DMS153 treated with DMSO at 0.1 percent for 48 hours (cell line): ENCODE measurements around the gene TRAPPC14.

ENCODE experiments used
- DNase-seq: peaks from one replicate; lab custom pipeline; 2025; ENCODE audit not compliant: unreplicated experiment; lab: John Stamatoyannopoulos, UW

Gene TRAPPC14

DNA sequence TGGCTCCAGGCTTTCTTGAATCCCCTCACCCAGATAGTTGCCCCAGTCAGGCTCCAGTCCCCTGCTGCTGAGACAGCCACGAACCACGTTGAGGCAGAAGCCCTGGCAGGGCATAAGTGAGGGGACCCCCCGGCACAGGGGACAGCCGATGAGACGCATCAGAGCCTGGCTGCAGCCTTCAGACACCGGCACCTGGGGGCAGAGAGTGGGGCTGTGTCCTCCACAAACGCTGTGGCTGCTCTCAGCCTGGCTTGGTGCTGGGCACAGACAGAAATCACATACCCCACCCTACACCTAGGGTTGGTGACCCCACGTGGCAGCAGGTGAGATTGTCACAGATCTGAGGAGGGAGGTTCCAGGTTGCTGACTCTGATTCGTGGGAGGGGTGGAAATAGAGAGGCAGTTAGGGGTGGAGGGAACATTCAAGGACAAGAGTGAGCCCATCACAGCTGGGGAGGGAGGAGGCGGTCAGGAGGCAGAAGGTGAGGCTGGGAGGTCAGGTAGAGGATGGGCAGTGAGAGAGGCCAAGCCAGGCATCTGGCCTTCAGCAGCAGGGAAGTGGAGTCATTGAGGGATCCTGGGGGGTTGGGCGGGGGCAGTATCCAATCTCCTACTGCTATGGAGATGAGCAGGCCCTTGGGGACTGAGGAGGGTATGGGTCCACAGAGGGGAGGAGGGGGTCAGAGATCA lies 15.4 kb upstream of the TRAPPC14 start:
- DNase-seq = no peak

DNA sequence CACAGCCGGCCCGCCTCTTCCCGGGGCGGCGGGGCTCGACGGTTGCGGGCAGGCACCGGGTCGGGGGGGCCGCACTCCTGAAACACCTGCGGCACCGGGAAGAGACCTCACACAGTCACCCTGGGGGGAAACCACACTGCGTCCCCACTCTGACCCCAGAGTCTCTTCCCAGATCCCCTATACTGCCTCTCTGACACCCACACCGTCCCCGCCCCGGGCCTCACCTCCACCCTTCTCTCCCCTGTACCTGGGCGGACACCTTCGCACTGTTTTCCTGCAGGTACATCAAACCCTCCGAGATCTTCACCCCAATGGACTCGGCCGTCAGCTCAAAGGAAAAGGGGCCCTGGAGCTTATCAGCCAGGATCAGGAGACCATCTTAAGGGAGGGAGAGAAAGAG lies 13.3 kb upstream of the TRAPPC14 start:
- no peak for DNase-seq

DNA sequence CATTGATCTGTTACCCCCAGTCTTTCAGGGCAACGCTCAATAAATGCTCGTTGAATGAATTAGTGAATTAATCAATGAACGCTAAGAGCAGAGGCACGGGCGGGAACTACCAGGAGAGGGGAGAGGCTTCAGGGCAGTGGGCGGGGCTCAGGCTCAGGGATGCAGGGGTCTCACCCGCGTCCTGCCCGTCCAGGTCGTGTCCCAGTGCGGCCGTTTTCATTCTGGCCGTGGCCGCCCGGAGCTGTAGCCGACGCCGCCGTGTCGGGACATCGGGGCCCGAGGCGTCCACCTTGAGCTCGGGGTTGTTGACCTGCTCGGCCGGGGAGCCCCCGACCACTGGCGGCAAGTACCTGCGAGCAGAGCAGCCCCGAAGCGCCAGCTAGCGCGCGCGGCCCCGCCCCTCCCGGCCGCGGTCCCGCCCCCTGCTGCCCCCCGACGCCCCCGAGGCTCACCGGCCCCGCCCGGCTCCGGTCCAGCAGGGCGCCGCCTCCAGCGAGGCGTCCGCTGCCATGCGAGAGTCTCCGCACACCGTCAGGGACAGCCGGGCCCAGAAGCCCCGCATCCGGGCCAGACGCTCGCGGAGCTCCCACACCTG lies 12.7 kb upstream of the TRAPPC14 start:
- DNase-seq = no peak

DNA sequence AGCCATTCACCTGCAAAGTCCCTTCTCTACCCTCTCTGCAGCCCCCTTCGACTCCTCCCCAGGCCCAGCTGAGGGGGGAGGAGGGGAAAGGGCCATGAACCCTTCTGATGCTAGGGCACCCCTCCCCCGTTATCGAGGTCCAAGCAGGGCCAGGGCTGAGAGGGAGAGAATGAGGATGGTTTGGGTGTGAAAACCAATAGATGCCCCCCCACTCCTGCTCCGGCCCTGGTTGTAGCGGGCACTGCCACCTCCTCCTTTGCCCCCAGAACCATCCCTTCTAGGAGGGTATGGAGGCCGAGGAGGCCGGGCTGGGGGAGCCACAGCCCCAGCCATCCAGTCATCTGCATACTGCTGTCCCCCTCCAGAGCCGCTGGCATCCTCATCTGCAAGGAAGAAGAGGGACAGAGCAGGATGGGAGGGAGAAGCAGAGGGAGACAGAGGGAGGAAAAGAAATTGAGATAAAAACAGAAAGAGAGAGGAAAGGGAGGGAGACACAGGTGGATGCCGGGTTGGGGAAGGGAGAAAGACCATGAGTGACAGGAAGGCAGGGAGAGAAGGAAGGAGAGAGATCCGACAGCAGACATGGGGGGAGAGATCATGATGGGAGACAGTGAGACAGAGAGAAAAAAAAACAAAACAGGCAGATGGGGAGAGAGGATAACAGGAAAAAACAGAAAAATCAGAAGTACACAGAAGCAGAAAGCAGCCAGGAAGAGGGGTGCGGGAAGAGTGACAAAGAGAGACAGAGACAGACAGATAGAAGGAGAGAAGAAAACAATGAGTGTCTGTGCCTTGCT lies 11.8 kb upstream of the TRAPPC14 start:
- no peak for DNase-seq

DNA sequence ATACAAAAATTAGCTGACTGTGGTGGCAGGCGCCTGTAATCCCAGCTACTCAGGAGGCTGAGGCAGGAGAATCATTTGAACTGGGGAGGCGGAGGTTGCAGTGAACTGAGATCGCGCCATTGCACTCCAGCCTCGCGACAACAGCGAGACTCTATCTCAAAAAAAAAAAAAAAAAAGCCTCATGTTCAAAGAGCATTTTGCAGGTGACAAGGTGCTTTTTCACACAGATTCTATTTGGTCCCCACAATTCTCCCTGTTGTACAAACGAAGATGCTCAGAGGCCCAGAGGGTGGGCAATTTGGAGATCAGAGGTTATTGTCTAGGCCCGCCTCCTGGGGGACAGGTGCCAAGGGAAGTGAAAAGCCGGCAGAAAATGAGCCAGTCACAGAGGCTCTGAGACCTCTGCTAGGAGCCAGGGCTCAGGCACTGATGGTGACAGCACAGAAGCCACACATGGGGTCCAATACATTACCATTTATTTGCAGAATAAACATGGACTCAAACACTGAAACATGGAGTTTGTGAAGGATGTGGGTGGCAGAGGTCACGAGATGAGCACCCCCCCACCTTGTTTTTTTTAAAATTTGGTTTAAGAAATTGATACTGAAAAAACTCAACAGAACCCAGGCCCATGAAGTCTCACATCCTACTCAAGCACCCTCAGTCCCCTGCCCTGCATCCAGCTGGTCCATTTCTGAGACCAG lies 10.8 kb upstream of the TRAPPC14 start:
- no peak for DNase-seq

DNA sequence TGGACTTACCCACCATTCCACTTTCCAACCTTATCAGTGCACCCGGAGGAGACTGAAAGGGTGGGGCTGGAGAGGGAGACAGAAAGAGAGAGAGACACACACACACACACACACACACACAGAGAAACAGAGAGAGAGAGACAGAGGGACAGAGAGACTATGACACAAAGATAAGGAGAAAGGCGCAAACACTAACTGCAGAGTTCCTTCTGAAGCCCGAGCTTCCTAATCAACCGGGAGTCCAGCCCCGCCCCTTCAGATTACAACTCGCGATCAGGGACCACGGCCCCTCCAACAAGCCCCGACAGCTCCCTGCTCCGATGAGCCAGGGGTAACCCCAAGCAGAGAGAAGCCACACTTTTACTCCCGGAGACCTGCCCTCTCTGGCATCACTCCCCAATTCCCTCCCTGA lies 9.4 kb upstream of the TRAPPC14 start:
- DNase-seq = no peak

DNA sequence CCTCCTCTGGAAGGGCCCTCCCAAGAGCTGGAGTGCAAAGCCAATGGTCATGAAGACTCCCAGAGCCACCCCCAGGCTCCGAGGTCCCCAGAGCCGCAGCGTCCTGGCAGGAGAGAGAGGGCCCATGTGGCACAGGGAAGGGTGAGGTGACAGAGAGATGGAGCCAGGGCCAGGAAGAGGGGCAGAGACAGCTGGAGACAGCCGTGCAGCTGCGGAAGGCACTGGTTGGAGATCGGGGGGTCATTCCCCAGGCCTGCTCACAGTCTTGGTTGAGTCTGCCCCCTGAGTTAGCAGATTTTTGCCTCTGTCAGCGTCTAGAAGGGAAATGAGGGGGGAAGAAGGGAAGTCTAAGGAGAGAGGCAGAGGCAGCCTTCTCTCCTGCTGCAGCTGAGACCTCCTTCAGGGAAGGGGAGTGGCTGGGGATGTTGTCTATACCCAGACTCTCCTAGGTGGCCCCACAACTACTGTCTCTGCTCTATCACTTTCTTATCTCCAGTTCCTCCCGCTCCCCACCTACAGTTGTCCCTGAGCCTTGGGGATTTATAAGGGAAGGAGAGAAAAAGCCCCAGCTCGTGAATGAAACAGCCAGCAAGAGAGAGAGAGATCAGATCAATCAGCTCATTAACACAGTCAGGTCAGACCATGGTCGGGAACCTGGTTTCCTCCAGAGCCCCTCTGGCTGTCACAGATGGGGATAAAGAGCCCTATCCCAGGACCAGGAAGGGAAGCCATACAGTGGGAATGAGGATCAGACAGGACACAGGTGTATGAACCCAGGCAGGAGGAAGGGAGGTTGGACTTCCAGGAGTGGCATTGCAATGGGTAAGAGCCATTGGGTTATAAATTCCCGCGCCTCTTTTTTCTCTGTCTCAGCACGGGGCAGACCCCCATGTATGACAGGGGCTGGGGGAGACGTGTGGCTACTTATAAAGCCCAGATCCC lies 8.7 kb upstream of the TRAPPC14 start:
- DNase-seq = no peak

DNA sequence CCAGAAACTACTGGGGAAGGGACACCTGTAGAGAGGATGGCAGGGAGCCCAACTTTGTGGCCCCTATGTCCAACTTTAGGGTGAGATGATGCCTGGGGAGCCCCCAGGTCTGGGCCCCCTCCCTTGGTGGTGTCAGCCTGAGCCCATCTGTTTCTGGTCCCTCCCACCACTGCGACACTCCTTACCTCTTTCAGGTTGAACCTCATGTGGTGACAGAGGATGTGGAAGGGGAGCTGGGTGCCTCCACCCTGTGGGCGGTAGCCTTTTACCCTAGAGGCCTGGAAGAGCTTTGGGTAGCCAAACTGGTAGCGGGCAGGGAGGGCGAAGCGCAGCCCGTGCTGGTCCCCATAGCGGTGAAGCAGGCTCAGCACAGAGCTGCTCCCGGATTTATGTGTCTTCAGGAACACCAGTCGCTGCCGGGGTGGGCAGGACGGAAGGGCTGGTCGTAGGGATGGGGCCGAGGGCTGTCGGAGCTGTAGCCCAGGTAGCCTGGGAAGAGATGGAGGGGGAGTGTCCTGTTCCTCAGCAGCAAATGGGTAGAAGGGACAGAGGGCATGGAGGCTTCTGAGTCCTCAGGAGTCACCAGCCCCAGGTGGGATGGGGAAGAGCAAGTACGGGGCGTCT lies 7.9 kb upstream of the TRAPPC14 start:
- DNase-seq = no peak

DNA sequence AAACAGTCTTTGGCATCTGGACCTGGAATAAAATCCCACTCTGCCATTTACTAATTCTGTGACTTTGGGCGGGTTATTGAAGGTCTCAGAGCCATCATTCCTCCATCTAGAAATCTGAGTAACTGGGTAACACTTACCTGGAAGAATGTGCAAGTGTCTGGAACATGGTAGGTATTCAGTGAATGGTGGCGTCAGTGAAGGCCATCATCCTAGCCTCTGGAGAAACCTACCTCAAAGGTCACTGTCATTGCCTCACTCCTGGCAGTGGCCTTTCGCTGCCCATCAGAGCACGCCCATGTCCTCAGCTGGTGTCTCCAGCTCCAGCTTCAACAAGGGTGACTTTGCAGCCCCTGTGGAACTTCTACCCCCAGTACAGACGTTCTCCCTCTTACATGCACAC lies 5.3 kb upstream of the TRAPPC14 start:
- no peak for DNase-seq

DNA sequence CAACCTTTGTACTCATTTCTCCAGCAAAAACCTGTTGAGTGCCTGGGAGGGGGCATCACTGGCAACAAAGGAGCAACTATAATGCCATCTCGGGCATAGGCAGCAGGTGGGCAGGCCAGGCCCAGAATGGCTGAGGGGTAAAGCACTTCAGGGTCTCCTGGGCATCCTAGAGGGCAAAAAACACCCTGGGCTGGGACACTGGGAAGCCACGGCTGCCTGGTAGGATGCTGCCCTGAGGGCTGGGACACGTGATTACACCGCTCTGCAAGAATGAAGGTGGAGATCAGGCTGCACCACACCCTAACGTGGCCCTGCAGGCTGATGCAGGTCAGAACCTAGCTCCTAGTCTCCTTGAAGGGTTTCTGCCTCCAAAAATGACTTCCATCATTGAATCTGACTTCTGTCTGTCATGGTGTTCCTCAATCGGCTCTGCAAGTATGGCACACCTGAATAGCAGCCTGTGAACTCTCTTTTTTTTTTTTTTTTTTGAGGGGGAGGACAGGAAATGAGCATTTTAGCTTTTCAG lies 4.5 kb upstream of the TRAPPC14 start:
- no peak for DNase-seq

DNA sequence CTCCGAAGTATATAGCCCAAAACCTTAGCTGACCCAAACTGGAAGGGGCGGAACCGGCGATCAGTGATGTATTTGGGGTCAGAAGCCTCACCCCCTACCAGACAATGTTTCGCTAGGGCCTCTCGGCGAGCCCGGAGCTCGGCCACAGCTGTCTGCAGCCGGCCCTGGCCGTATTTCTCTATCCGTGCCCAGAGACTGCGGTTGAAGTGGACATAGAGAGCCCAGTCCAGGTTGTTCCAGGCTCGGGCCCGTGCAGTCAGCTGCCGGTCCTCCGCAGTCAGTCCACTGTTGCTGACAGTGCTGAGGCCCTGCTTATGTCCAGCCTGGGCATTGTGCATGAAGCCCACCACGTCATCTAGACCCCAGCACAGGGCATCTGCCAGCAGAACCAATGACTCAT lies 1.5 kb upstream of the TRAPPC14 start:
- DNase-seq = no peak

DNA sequence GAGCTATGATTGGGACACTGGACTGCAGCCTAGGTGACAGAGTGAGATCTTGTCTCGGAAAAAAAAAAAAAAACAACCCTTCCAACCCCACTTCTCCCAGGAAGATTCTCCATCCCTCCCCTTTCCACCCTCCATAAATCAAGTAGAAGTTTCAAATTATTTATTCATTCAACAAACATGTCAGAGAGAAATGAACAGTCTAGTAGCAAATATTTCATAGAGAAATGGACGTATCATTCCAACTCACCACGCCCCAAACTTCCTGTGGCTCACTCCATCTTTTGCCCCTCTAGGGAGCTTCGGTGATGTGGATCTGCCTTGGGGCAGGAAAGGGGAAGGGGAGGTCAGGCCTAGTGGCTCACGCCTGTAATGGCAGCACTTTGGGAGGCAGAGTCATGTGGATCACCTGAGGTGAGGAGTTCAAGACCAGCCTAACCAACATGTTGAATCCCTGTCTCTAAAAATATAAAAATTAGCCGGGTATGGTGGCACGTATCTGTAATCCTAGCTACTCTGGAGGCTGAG lies 638 bp upstream of the TRAPPC14 start:
- no peak for DNase-seq

DNA sequence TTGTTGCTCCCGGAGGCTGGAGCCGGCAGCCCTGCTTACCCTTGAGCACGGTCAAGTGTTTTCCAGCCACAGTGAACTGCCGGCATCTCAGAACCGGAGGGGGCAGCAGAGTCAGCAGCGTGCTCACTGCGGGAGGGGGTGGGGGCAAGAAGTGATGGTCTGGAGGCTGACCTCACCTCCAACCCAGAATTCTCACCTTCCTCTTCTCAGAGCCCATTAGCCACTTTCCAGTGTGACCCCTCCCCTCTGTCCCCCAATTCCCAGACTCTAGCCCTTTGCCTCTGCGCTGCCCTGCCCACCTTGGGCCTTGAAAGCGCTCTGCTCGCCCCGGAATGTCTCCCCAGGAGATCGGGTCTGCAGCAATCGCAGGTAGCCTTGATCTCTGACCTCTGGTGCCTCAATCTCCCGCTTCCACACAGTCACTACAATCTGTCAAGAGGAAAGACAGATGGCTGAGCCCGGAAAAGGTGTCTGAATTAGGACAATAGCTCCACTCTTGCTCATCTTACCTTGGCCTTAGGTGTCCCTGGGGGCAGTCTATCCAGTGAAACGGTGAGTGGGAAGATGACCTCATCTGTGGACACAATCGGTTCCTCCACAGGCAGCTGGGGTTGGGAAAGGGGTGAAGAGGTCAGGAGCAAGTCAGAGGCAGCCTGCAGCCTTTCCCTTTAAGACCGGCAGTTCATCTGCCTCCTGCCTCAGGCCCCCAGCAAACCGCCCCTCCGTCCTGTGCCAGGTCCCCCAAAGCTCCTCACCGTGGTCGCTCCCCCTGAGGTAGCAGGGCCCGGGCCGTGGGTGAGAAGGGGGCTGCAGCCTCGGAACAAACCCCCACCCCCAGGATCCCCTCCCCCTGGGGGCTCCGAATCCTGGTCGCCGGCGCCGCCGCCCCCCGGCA lies 942 bp downstream of the TRAPPC14 start:
- DNase-seq = no peak

DNA sequence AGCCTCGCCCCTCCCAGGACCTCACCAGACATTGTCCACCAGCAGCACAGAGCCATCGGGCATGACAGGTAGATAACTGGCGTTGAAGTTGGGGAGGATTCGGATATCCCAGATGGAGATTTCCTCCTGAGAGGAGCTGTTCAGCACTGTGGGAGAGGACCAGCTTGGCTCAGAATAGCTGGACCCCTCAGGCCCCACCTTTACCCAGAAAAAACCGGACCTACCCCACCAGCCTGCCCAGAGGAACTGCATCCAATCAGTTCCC lies 1.5 kb downstream of the TRAPPC14 start:
- no peak for DNase-seq

DNA sequence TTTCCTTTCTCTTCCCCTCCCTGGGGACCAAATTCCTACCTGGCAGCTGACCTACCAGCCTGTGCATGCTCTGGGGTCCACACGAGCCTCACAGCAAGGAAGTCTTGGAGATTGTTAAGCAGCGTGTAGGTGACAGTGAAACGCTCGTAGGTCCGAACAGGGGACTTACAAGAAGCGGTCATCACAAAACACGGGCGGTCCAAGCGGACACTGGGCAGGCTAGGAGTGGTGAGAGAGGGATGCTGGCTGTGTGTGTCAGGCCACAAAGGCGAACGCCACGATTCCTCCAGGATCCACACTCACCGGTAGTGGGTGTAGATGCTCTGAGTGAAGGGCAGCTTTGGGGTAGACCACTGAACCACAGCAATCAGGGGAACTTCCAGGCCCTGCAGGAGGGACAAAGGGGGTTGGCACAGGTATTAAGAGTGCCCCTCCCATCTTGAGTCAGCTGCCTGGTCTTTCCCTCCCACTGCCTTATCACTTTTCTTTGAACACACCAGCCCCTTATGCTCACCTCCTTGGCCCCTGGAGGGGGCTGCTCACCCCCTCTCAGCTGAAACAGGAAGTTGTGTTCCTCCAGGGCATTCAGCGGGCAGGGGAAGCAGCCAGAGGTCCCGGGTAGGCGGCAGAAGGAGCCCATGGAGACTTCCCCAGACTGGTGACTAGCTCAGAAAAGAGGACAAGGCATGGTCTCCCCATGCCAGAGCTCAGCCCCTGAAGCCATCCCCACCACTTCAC lies 2.0 kb downstream of the TRAPPC14 start:
- DNase-seq = no peak

DNA sequence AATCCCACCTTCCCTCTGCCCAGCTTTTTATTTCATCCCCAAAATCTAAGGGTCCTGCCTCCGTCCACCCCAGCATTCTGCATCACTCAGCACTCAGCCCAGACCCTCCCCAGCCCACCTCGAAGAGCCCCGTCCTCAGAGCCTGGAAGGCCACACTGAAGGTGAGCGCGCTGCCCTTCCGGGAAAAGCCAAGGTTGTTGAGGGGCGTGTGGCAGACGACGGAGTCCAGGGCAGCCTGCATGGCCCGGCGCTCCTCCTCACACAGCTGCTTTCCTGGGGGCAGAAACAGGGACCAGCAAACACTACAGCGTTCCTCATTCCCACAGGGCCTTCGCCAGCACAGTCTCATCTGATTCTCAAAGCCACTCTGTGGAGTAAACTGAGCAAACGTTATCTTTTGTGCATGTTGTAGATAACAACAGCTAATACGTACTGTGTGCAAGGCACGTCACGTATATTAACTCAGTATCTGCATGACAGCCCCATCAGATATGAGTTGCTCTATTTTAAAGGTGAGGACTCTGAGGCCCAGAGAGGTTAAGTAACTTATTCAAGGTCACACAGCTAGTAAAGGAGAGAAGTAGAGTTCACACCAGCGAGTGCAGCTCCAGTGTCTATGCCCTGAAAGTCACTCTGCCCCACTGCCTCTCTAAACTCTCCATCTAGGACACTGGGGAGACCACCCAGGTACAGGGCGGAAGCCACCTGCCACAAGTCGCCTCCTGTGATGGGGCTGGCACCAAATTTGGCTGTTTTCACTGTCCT lies 2.8 kb downstream of the TRAPPC14 start:
- no peak for DNase-seq

DNA sequence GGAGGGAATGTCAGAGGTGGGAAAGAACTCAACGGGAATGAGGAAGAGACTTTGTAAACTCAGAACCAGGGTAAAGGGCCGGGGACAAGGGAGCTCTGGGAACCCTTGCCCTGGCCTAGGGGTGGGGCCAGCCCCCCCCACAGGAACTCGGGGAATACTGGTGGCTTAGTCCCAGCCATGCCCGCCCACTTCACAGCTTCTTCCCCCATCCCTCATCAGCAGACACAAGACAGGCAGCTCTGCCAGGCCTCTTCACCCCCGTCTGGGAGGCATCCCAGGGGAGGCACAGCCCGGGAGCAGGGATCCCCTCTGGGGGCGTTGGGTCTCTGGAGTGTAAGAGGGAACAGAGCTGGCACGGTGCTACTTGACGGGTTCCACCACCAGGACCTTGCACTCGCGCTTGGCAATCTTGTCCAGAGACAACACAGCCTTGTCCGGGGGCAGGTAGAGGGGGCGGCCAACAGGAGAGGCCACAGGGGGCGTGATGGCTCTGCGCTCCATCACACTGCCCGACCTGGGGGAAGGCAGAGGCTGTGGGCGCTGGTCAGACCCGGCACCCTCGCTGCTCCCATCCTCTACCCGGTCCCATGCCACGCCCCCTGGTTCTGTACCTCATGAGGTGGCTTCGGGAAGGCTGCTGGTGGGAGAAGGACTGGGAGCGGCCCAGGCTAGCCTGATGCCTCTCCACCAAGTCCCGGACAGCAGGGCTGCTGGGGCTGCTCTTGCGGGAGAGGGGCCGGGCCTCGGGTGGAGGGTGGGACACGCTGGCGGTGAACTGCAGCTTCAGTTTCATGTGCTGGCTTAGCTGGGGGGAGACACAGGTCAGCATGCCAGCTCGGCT lies 3.7 kb downstream of the TRAPPC14 start:
- DNase-seq = no peak
